Esophagus muscularis mucosa (tissue), 4 donors: ENCODE measurements around the gene CPT1C. TPM values are rescaled to one million over a fixed set of nuclear protein-coding genes. Genes with fewer than 3 reads are reported as not detected.

Source experiments
- DNase-seq: peaks from one replicate; pipeline ENCODE4 v3.0.0-alpha.2; 2017; ENCODE audit errors: extremely low spot score
- H3K27ac ChIP-seq, 4 donors: fragments of 200-600 bp; sonication (generic); replicated peaks in 1 of 4; 1 replicate in 3 of 4; 2 replicates in 1 of 4; pipeline ENCODE4 v1.5.1; 2016 to 2019; ENCODE audit warnings: mild to moderate bottlenecking in 1 of 4
- H3K27me3 ChIP-seq, 4 donors: fragments of 200-600 bp; sonication (generic); one replicate each; pipeline versions ENCODE4 v1.5.1 to v1.6.0; 2016 to 2019
- H3K36me3 ChIP-seq, 4 donors: fragments of 200-600 bp; sonication (generic); one replicate each; pipeline ENCODE4 v1.5.1; 2016 to 2019
- H3K4me1 ChIP-seq, 4 donors: fragments of 200-600 bp; sonication (generic); one replicate each; pipeline ENCODE4 v1.5.1; 2016 to 2019
- H3K4me3 ChIP-seq, 4 donors: fragments of 200-600 bp; sonication (generic); 1 replicate in 2 of 4; 2 replicates in 2 of 4; pipeline ENCODE4 v1.5.1; 2016 to 2019; ENCODE audit warnings: mild to moderate bottlenecking in 4 of 4, moderate library complexity in 1 of 4
- H3K9me3 ChIP-seq, 4 donors: fragments of 200-600 bp; sonication (generic); 1 replicate in 3 of 4; 2 replicates in 1 of 4; pipeline ENCODE4 v1.5.1; 2016 to 2019
- CTCF ChIP-seq, 3 experiments: fragments of 200-600 bp in 2 of 3; fragments of 450-650 bp in 1 of 3; sonication (generic) in 2 of 3; IDR thresholded peaks; one replicate each; pipeline ENCODE4 v1.5.1; 2017 to 2019; ENCODE audit warnings: antibody characterized with exemption in 3 of 3, mild to moderate bottlenecking in 2 of 3, moderate library complexity in 1 of 3
- EP300 ChIP-seq: sonication (generic); formaldehyde crosslinking; IDR thresholded peaks from one replicate; pipeline ENCODE4 v1.6.1; 2017; ENCODE audit warnings: antibody characterized with exemption
- POLR2A ChIP-seq: fragments of 450-650 bp; IDR thresholded peaks from one replicate; pipeline ENCODE4 v1.6.1; 2017; ENCODE audit warnings: antibody characterized with exemption, moderate library complexity, mild to moderate bottlenecking, low read depth
- POLR2AphosphoS5 ChIP-seq, 2 donors: sonication (generic); formaldehyde crosslinking; IDR thresholded peaks; one replicate each; pipeline ENCODE4 v1.6.1; 2017; ENCODE audit warnings: antibody characterized with exemption in 2 of 2
- WGBS: methylation state at CpG from one replicate; pipeline ENCODE4 v1.1.5; 2018; 5-methylcytosine and 5-hydroxymethylcytosine counted together
- intact Hi-C: fragments of 100-400 bp; cut with DNase I; formaldehyde crosslinking; loops from one replicate; pipeline ENCODE4 v1.15.1; 2023
- total RNA-seq, 4 donors: library from RNA; depleted of rRNA; stranded (reverse); fragments of >200 nt; gene quantifications; one replicate each; pipeline versions ENCODE4 v1.1.0 to v1.2.1, GENCODE V29; 2016

The CPT1C gene
- total RNA-seq, 4 donors from 2014 or later: 2.7 to 6.6 (median 3.9) TPM

- Histone ChIP-seq H3K36me3 (peaks cover 2 to 13% (median 11%) of the 10 kb centered on the region in 4 donors), H3K27me3 (no peaks in the 10 kb centered on the region), H3K4me1 (peaks cover 45 to 64% (median 57%) of the 10 kb centered on the region in 4 donors), H3K4me3 (peak overlapping the region; percentile 76 to 99 (median 86)), H3K27ac (peak overlapping the region; percentile 88 to 97 (median 94)), H3K9me3 (no peaks in the 10 kb centered on the region)
- intact Hi-C loops: loop anchor here (5.0 kb wide), 2 partner anchors 35 to 85 kb away; partner anchors contain the start of genes PRR12, RRAS and SCAF1
- peak; percentile 100 for DNase-seq
- TF ChIP-seq POLR2A (no peak), POLR2AphosphoS5 (IDR thresholded peaks at IDR 0.05) (peak in 1 of 2 donors; percentile 2), CTCF (IDR thresholded peaks at IDR 0.05) (peak in 1 of 3 experiments; percentile 13)
- whole genome bisulfite sequencing: 3% methylated on average over 11 of the region's 34 CpGs
These were observed 14.1 kb upstream of the CPT1C start for GRCh38 chr19:49676784-49677230.

- DNase-seq: no peak
- no peaks in the 10 kb centered on the region for H3K27me3 ChIP-seq
- H3K4me3 ChIP-seq: peak within 1 kb of the TSS; percentile 76 to 99 (median 86)
- TF ChIP-seq CTCF (IDR thresholded peaks at IDR 0.05) (no peak), POLR2AphosphoS5 (IDR thresholded peaks at IDR 0.05) (peak; percentile 49 to 91), POLR2A (peak; percentile 89)
- intact Hi-C loops: loop anchor here (5.0 kb wide), 2 partner anchors 35 to 85 kb away; partner anchors contain the start of genes PRR12, RRAS and SCAF1
- peaks cover 39 to 60% (median 51%) of the 10 kb centered on the region in 4 donors for H3K4me1 ChIP-seq
- 0% methylated on average over 34 of the region's 57 CpGs for WGBS
- peaks cover 7 to 19% (median 16%) of the 10 kb centered on the region in 4 donors for H3K36me3 ChIP-seq
- H3K27ac ChIP-seq: peak within 1 kb of the TSS; percentile 88 to 97 (median 94)
- H3K9me3 ChIP-seq: no peaks in the 10 kb centered on the region
These were observed 13.6 kb upstream of the CPT1C start, which contains the start of gene PRMT1 for GRCh38 chr19:49677231-49677900. TSS of gene PRMT1 (plus strand) at chr19:49677271. CDS start at chr19:49677281, 10 bp downstream.

- peak; percentile 93 for DNase-seq
- H3K27ac ChIP-seq: peak overlapping the region; percentile 88 to 97 (median 94)
- intact Hi-C loops: loop anchor here (5.0 kb wide), 2 partner anchors 36 to 86 kb away; partner anchors contain the start of genes PRR12, RRAS and SCAF1
- TF ChIP-seq POLR2AphosphoS5 (IDR thresholded peaks at IDR 0.05) (no peak), CTCF (IDR thresholded peaks at IDR 0.05) (peak; percentile 40 to 63 (median 61))
- peaks cover 15 to 26% (median 22%) of the 10 kb centered on the region in 4 donors for H3K36me3 ChIP-seq
- H3K27me3 ChIP-seq: no peaks in the 10 kb centered on the region
- peak overlapping the region; percentile 76 to 99 (median 86) for H3K4me3 ChIP-seq
- H3K9me3 ChIP-seq: no peaks in the 10 kb centered on the region
- H3K4me1 ChIP-seq: peaks cover 39 to 57% (median 50%) of the 10 kb centered on the region in 4 donors
- WGBS: 3% methylated on average over 12 of the region's 21 CpGs
These were observed 12.8 kb upstream of the CPT1C start for GRCh38 chr19:49677901-49678674.

- Histone ChIP-seq H3K4me1 (peaks cover 39 to 57% (median 50%) of the 10 kb centered on the region in 4 donors), H3K4me3 (no peak overlapping the region), H3K27me3 (no peaks in the 10 kb centered on the region), H3K9me3 (no peaks in the 10 kb centered on the region), H3K27ac (peak overlapping the region; percentile 62 to 97 (median 94)), H3K36me3 (peaks cover 24 to 37% (median 32%) of the 10 kb centered on the region in 4 donors)
- TF ChIP-seq POLR2A (no peak), EP300 (no peak), CTCF (IDR thresholded peaks at IDR 0.05) (no peak), POLR2AphosphoS5 (IDR thresholded peaks at IDR 0.05) (no peak)
- intact Hi-C loops: loop anchor here (5.0 kb wide), 2 partner anchors 37 to 87 kb away; partner anchors contain the start of genes PRR12, RRAS and SCAF1
- no peak for DNase-seq
- WGBS: 70% methylated on average over 7 of the region's 12 CpGs
These were observed 11.7 kb upstream of the CPT1C start for GRCh38 chr19:49678985-49679770.
